ENCODE measurements around the gene CLDN6.

CLDN6 gene

GRCh38 chr16:2977440-2977839 lies 40.5 kb downstream of the CLDN6 start:
- H3K9me3 ChIP-seq (ENCODE audit: insufficient read depth, low read length) = no peaks in the 10 kb centered on the region
- peaks cover 13% of the 10 kb centered on the region for H3K4me1 ChIP-seq (ENCODE audit: insufficient read depth, insufficient read length)
- H3K9ac ChIP-seq (ENCODE audit: insufficient read length, low read depth) = peak overlapping the region; percentile 11
- peak overlapping the region; percentile 4 for H3K4me3 ChIP-seq (ENCODE audit: insufficient read length, low read depth)
- H3K36me3 ChIP-seq (ENCODE audit: insufficient read depth, insufficient read length, low read length) = peaks cover 69% of the 10 kb centered on the region
- H3K27me3 ChIP-seq (ENCODE audit: insufficient read depth, insufficient read length) = no peaks in the 10 kb centered on the region
- TF ChIP-seq YY1 (IDR thresholded peaks at IDR 0.05; ENCODE audit: insufficient read depth, insufficient read length) (no peak), ZNF274 (IDR thresholded peaks at IDR 0.05; ENCODE audit: low read depth, low read length) (no peak), SUZ12 (IDR thresholded peaks at IDR 0.05; ENCODE audit: extremely low read depth, insufficient read depth, insufficient read length) (no peak)
- no peak for DNase-seq (ENCODE audit: low read depth, low spot score)

- Histone ChIP-seq H3K36me3 (ENCODE audit: insufficient read depth, insufficient read length, low read length) (peaks cover 77% of the 10 kb centered on the region), H3K4me1 (ENCODE audit: insufficient read depth, insufficient read length) (peaks cover 15% of the 10 kb centered on the region), H3K9me3 (ENCODE audit: insufficient read depth, low read length) (no peaks in the 10 kb centered on the region), H3K4me3 (ENCODE audit: insufficient read length, low read depth) (no peak overlapping the region), H3K9ac (ENCODE audit: insufficient read length, low read depth) (no peak overlapping the region), H3K27me3 (ENCODE audit: insufficient read depth, insufficient read length) (no peaks in the 10 kb centered on the region)
- DNase-seq (ENCODE audit: low read depth, low spot score) = no peak
- no peak for TF ChIP-seq YY1 (IDR thresholded peaks at IDR 0.05; ENCODE audit: insufficient read depth, insufficient read length)
- TF ChIP-seq SUZ12 (IDR thresholded peaks at IDR 0.05; ENCODE audit: extremely low read depth, insufficient read depth, insufficient read length) = no peak
- no peak for TF ChIP-seq ZNF274 (IDR thresholded peaks at IDR 0.05; ENCODE audit: low read depth, low read length)
These were observed 41.3 kb downstream of the CLDN6 start for GRCh38 chr16:2976673-2977072.

- TF ChIP-seq ZNF274 (IDR thresholded peaks at IDR 0.05; ENCODE audit: low read depth, low read length) = no peak
- no peak for TF ChIP-seq SUZ12 (IDR thresholded peaks at IDR 0.05; ENCODE audit: extremely low read depth, insufficient read depth, insufficient read length)
- TF ChIP-seq YY1 (IDR thresholded peaks at IDR 0.05; ENCODE audit: insufficient read depth, insufficient read length) = no peak
- Histone ChIP-seq H3K9ac (ENCODE audit: insufficient read length, low read depth) (no peak overlapping the region), H3K9me3 (ENCODE audit: insufficient read depth, low read length) (no peaks in the 10 kb centered on the region), H3K4me1 (ENCODE audit: insufficient read depth, insufficient read length) (peaks cover 19% of the 10 kb centered on the region), H3K36me3 (ENCODE audit: insufficient read depth, insufficient read length, low read length) (peaks cover 82% of the 10 kb centered on the region), H3K4me3 (ENCODE audit: insufficient read length, low read depth) (no peak overlapping the region), H3K27me3 (ENCODE audit: insufficient read depth, insufficient read length) (no peaks in the 10 kb centered on the region)
- no peak for DNase-seq (ENCODE audit: low read depth, low spot score)
These were observed 41.8 kb downstream of the CLDN6 start for GRCh38 chr16:2976201-2976600.

- Histone ChIP-seq H3K9me3 (ENCODE audit: insufficient read depth, low read length) (no peaks in the 10 kb centered on the region), H3K36me3 (ENCODE audit: insufficient read depth, insufficient read length, low read length) (peaks cover 88% of the 10 kb centered on the region), H3K27me3 (ENCODE audit: insufficient read depth, insufficient read length) (no peaks in the 10 kb centered on the region), H3K4me1 (ENCODE audit: insufficient read depth, insufficient read length) (peaks cover 26% of the 10 kb centered on the region), H3K4me3 (ENCODE audit: insufficient read length, low read depth) (no peak overlapping the region), H3K9ac (ENCODE audit: insufficient read length, low read depth) (no peak overlapping the region)
- TF ChIP-seq ZNF274 (IDR thresholded peaks at IDR 0.05; ENCODE audit: low read depth, low read length) = no peak
- no peak for TF ChIP-seq SUZ12 (IDR thresholded peaks at IDR 0.05; ENCODE audit: extremely low read depth, insufficient read depth, insufficient read length)
- TF ChIP-seq YY1 (IDR thresholded peaks at IDR 0.05; ENCODE audit: insufficient read depth, insufficient read length) = no peak
- no peak for DNase-seq (ENCODE audit: low read depth, low spot score)
These were observed 42.7 kb downstream of the CLDN6 start for GRCh38 chr16:2975161-2975795.

GRCh38 chr16:2974319-2975056 lies 43.5 kb downstream of the CLDN6 start:
- H3K9me3 ChIP-seq (ENCODE audit: insufficient read depth, low read length) = no peaks in the 10 kb centered on the region
- peaks cover 26% of the 10 kb centered on the region for H3K4me1 ChIP-seq (ENCODE audit: insufficient read depth, insufficient read length)
- no peak for TF ChIP-seq ZNF274 (IDR thresholded peaks at IDR 0.05; ENCODE audit: low read depth, low read length)
- no peak for TF ChIP-seq SUZ12 (IDR thresholded peaks at IDR 0.05; ENCODE audit: extremely low read depth, insufficient read depth, insufficient read length)
- TF ChIP-seq YY1 (IDR thresholded peaks at IDR 0.05; ENCODE audit: insufficient read depth, insufficient read length) = no peak
- H3K4me3 ChIP-seq (ENCODE audit: insufficient read length, low read depth) = no peak overlapping the region
- peaks cover 87% of the 10 kb centered on the region for H3K36me3 ChIP-seq (ENCODE audit: insufficient read depth, insufficient read length, low read length)
- H3K27me3 ChIP-seq (ENCODE audit: insufficient read depth, insufficient read length) = no peaks in the 10 kb centered on the region
- DNase-seq (ENCODE audit: low read depth, low spot score) = no peak
- H3K9ac ChIP-seq (ENCODE audit: insufficient read length, low read depth) = peak overlapping the region; percentile 39

GRCh38 chr16:2973605-2974318 lies 44.2 kb downstream of the CLDN6 start:
- H3K9ac ChIP-seq (ENCODE audit: insufficient read length, low read depth) = peak overlapping the region; percentile 33
- H3K9me3 ChIP-seq (ENCODE audit: insufficient read depth, low read length) = no peaks in the 10 kb centered on the region
- no peak overlapping the region for H3K4me3 ChIP-seq (ENCODE audit: insufficient read length, low read depth)
- H3K27me3 ChIP-seq (ENCODE audit: insufficient read depth, insufficient read length) = no peaks in the 10 kb centered on the region
- peaks cover 80% of the 10 kb centered on the region for H3K36me3 ChIP-seq (ENCODE audit: insufficient read depth, insufficient read length, low read length)
- no peak for TF ChIP-seq SUZ12 (IDR thresholded peaks at IDR 0.05; ENCODE audit: extremely low read depth, insufficient read depth, insufficient read length)
- no peak for TF ChIP-seq ZNF274 (IDR thresholded peaks at IDR 0.05; ENCODE audit: low read depth, low read length)
- TF ChIP-seq YY1 (IDR thresholded peaks at IDR 0.05; ENCODE audit: insufficient read depth, insufficient read length) = no peak
- no peak for DNase-seq (ENCODE audit: low read depth, low spot score)
- peaks cover 26% of the 10 kb centered on the region for H3K4me1 ChIP-seq (ENCODE audit: insufficient read depth, insufficient read length)

- Histone ChIP-seq H3K36me3 (ENCODE audit: insufficient read depth, insufficient read length, low read length) (peaks cover 77% of the 10 kb centered on the region), H3K4me3 (ENCODE audit: insufficient read length, low read depth) (no peak overlapping the region), H3K4me1 (ENCODE audit: insufficient read depth, insufficient read length) (peaks cover 27% of the 10 kb centered on the region), H3K9me3 (ENCODE audit: insufficient read depth, low read length) (no peaks in the 10 kb centered on the region), H3K27me3 (ENCODE audit: insufficient read depth, insufficient read length) (no peaks in the 10 kb centered on the region), H3K9ac (ENCODE audit: insufficient read length, low read depth) (no peak overlapping the region)
- no peak for DNase-seq (ENCODE audit: low read depth, low spot score)
- TF ChIP-seq SUZ12 (IDR thresholded peaks at IDR 0.05; ENCODE audit: extremely low read depth, insufficient read depth, insufficient read length) (no peak), YY1 (IDR thresholded peaks at IDR 0.05; ENCODE audit: insufficient read depth, insufficient read length) (no peak), ZNF274 (IDR thresholded peaks at IDR 0.05; ENCODE audit: low read depth, low read length) (no peak)
These were observed 44.9 kb downstream of the CLDN6 start for GRCh38 chr16:2973093-2973492.

Measured in NT2/D1 (cell line).